GM10266 (cell line): ENCODE results near the gene RNF14.

Experiments used
- DNase-seq: peaks from one replicate; pipeline ENCODE4 v3.0.0; 2012; ENCODE audit errors: extremely low spot score
- TF ChIP-seq, protein P1 (sequence below): IDR thresholded peaks from 2 replicates; pipeline ENCODE4 v1.5.1; 2012; ENCODE audit warnings: mild to moderate bottlenecking, low read depth; ENCODE audit not compliant: control insufficient read depth, insufficient read depth; ENCODE audit errors: missing control alignments

The RNF14 gene

DNA sequence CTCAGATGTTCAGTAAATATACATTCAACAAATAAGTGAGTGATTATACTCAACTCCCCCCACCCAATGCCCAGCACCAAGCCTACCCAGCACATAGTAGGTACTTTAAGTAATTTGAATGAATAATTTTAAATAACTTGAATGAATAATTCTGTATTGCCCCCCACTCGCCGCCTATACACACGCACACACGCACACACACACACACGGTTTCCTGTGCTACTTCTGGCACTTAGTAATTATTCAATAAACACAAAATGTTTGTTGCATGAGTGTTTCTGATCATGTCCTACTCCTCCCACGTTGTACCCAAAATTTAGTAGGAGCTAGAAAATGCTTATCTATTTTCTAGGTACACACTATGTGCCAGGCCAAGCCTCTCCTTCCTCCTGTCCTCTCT lies 27.1 kb upstream of the RNF14 start:
- no peak for DNase-seq
- TF ChIP-seq, protein P1, sequence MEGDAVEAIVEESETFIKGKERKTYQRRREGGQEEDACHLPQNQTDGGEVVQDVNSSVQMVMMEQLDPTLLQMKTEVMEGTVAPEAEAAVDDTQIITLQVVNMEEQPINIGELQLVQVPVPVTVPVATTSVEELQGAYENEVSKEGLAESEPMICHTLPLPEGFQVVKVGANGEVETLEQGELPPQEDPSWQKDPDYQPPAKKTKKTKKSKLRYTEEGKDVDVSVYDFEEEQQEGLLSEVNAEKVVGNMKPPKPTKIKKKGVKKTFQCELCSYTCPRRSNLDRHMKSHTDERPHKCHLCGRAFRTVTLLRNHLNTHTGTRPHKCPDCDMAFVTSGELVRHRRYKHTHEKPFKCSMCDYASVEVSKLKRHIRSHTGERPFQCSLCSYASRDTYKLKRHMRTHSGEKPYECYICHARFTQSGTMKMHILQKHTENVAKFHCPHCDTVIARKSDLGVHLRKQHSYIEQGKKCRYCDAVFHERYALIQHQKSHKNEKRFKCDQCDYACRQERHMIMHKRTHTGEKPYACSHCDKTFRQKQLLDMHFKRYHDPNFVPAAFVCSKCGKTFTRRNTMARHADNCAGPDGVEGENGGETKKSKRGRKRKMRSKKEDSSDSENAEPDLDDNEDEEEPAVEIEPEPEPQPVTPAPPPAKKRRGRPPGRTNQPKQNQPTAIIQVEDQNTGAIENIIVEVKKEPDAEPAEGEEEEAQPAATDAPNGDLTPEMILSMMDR: no peak

DNA sequence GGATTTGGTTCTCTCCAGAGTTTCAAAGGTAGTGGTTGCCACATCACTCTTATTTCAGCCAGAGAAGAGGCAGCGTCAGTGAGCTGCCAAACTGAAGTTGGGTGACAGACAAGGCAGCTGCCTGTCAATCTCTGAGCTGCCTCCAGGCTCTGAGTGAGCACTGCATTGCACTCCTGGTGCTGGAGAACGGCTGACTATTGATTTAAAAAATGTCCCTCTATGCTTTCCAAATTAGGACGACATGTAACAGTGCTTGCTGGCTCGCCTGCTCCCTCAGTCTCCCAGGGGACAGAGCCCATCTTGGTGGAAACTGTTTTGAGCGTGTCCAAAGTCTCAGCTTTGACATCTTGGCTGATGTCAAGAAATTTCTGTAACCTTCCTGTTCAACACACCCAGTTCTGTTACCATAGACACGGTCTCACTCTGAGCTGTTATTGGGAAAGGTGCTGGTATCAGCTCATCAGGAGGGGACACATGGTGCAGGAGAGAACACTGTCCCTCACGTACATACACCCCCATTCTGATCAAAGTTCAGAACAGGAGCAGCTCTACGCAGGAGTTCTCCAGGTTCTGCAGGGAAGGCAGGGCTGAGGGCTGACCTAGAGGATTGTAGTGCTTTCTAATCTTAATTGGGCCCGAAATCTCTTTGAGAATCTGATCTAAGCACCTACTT lies 26.6 kb upstream of the RNF14 start:
- DNase-seq: no peak
- TF ChIP-seq, protein P1: no peak

DNA sequence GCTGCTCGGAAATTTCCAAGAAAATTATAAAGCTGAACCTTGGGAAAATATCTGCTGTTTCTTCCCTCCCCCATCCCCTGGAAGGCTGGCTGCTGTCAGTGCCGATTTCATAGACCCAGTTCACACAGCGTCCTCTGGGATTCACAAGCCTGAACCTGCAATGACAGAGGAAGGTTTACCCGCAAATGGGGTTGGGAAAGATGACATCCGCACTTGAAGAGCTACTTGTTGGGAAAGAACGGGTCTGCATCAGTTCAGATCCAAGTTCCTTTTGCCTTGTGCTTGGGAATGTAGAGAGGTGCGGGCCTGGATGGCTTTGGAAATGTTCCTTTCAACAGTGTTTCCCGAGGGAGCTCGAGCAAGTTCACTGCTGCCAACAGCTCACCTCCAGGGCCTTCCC lies 24.8 kb upstream of the RNF14 start:
- no peak for DNase-seq
- TF ChIP-seq, protein P1: no peak

DNA sequence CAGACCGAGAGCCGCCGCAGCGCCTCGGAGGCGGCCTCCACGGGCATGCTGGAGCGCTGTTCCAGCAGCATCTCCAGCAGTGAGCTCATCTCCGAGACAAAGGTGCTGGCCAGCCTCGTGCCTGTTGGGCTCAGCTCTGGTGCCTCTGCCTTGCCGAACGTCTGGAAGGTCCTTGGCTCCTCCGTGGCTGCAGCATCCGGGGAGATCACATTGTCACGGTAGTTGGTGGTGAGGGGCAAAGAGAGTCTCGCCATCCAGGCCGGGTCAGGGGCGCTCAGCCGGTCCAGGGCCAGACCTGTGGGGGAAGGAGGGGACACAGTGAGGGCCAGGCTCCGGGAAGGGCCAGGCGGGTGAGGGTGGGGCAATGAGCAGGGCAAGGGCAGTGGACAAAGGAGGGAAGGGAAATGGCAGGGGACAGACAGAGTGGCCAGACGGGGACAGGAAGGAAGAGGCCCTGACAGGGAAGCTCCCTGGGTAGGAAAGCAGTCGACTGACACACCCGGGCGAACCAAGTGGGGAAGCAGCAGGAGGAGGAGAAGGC lies 23.3 kb upstream of the RNF14 start:
- TF ChIP-seq, protein P1: no peak
- DNase-seq: no peak

DNA sequence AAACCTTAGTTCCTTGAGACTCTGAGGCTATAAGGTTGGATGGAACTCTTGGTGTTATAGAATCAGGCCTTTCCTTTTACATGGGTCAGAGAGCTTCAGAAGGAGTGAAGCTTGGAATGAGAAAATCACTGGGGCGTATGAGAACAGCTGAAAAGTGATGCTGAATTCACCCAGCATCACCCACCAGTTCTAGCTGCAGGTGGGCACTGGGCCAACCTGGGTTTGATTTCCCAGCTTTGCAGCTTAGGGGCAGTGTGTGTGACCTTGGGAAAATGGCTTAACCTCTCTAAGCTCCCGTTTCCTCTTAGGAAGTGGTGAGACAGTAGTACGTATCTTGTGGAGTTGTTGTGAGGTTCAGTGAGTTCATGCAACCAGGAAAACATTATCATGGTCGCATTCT lies 21.6 kb upstream of the RNF14 start:
- DNase-seq: no peak
- TF ChIP-seq, protein P1: no peak

DNA sequence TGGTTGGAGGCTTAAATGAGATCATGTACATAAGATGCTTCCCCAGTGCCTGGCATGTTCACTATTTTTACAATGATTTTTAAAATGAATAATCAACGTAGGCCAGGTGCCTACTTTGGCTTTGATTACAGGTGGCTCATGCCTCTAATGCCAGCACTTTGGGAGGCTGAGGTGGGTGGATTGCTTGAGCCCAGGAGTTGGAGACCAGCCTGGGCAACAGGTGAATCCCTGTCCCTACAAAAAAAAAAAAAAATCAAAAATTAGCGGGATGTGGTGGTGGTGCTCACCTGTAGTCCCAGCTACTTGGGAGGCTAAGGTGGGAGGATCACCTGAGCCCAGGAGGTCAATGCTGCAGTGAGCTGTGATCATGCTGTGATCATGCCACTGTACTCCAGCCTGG lies 20.1 kb upstream of the RNF14 start:
- no peak for DNase-seq
- TF ChIP-seq, protein P1: no peak

DNA sequence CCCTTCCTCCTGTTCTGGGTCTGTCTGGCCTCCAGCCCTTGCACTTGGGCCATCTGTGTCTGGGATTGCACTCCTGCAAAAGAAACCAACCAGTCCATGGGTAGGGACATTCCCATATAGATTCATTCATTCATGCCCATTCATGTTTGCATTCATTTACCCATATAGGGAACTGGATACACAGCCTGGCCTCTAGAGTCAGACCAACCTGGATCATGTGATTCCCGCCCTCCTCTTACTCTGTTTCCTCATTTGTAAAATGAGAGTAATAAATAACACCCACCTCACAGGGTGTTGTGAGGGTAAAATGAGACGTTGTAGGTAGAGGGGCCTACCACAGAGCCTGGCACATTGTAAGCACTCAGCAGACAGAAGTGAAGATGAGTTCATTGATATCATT lies 19.4 kb upstream of the RNF14 start:
- TF ChIP-seq, protein P1: no peak

More for the DNA sequence above, 19.4 kb upstream of the RNF14 start:
- DNase-seq: no peak
